ENCODE data around the gene YWHAG. TPM values are rescaled to one million over a fixed set of nuclear protein-coding genes. Genes with fewer than 3 reads are reported as not detected.
A peak's percentile ranks its signal among the peaks of the same experiment; 100 is the strongest.

Gene YWHAG
- total and polyA plus RNA-seq, 9 of the 15 experiments (the other 6 are each of a cell fraction or from before 2014, with no cell fraction given) = 30.4 to 246 (median 94.5) TPM

- TF ChIP-seq NFRKB (IDR thresholded peaks at IDR 0.05; ENCODE audit: low read depth) = no peak
- TF ChIP-seq SFPQ (IDR thresholded peaks at IDR 0.05; ENCODE audit: low read depth, low read length) = no peak
- no peak for TF ChIP-seq CREB3 (tag; conservative IDR thresholded peaks at IDR 0.05; ENCODE audit: low read depth)
- TF ChIP-seq GMEB1 (CRISPR knock-in tag; IDR thresholded peaks at IDR 0.05) = no peak
- no peak for TF ChIP-seq BRD4 (IDR thresholded peaks at IDR 0.05)
- no peak for TF ChIP-seq PATZ1 (CRISPR knock-in tag; IDR thresholded peaks at IDR 0.05; ENCODE audit: borderline replicate concordance)
- TF ChIP-seq ZNF12 (CRISPR knock-in tag; IDR thresholded peaks at IDR 0.05) = no peak
- TF ChIP-seq SETDB1 (IDR thresholded peaks at IDR 0.05; ENCODE audit: low read length) = no peak
- TF ChIP-seq ZNF584 (CRISPR knock-in tag; IDR thresholded peaks at IDR 0.05; ENCODE audit: low read depth) = no peak
- TF ChIP-seq NEUROD1 (IDR thresholded peaks at IDR 0.05; ENCODE audit: borderline replicate concordance, low read depth, low read length, partially characterized antibody) = no peak
- TF ChIP-seq TAF15 (IDR thresholded peaks at IDR 0.05; ENCODE audit: low read depth, low read length) = no peak
- peak; percentile 72 for TF ChIP-seq POLR2A (conservative IDR thresholded peaks at IDR 0.05)
- peak; percentile 12 for TF ChIP-seq PHF20 (IDR thresholded peaks at IDR 0.05; ENCODE audit: partially characterized antibody)
- TF ChIP-seq ZNF77 (CRISPR knock-in tag; IDR thresholded peaks at IDR 0.05) = no peak
- TF ChIP-seq ZNF277 (CRISPR knock-in tag; IDR thresholded peaks at IDR 0.05; ENCODE audit: borderline replicate concordance) = no peak
- TF ChIP-seq E2F6 (IDR thresholded peaks at IDR 0.05; ENCODE audit: borderline replicate concordance in 1 of 2, extremely low read depth in 1 of 2, insufficient read depth in 1 of 2, insufficient read length in 1 of 2, low read depth in 1 of 2, low read length in 1 of 2, poor library complexity in 1 of 2, severe bottlenecking in 1 of 2) = peak; percentile 55 to 70
- TF ChIP-seq BRCA1 (IDR thresholded peaks at IDR 0.05) = no peak
- no peak for TF ChIP-seq BRCA1 (CRISPR knock-in tag; IDR thresholded peaks at IDR 0.05)
- TF ChIP-seq DACH1 (IDR thresholded peaks at IDR 0.05; ENCODE audit: partially characterized antibody) = no peak
Observed at GRCh38 chr7:76317782-76318487, 40.9 kb downstream of the YWHAG start (continued).
